Stimulated activated CD8-positive, alpha-beta memory T cell treated with anti-CD3 and anti-CD28 coated beads, Interleukin-4, amount 100 ng/mL, for 1 hour (primary cell): ENCODE data around the gene MORF4L1.
"Not testable (repeated sequence)": the region's sequence is repeated elsewhere in the genome, so short reads cannot be mapped to it uniquely, and the experiment has no call there.

ENCODE experiments used
- DNase-seq, 2 donors: peaks; one replicate each; pipeline ENCODE4 v3.0.0-alpha.2; 2020; ENCODE audit warnings: low read depth in 2 of 2, low spot score in 1 of 2

The MORF4L1 gene

GRCh38 chr15:78900819-78901533, 28.3 kb downstream of the MORF4L1 start:
- DNase-seq = not testable (repeated sequence)

GRCh38 chr15:78902281-78903032, 29.8 kb downstream of the MORF4L1 start:
- not testable (repeated sequence) for DNase-seq

GRCh38 chr15:78904599-78905358, 32.1 kb downstream of the MORF4L1 start:
- no peak for DNase-seq

GRCh38 chr15:78906316-78906620, 33.6 kb downstream of the MORF4L1 start:
- DNase-seq = no peak

- no peak for DNase-seq
Measured at GRCh38 chr15:78907577-78907976, 34.9 kb downstream of the MORF4L1 start.

GRCh38 chr15:78909160-78909695, 36.5 kb downstream of the MORF4L1 start:
- DNase-seq = no peak

- no peak for DNase-seq
Measured at GRCh38 chr15:78909791-78910228, 37.1 kb downstream of the MORF4L1 start.

- DNase-seq = no peak
Measured at GRCh38 chr15:78910271-78910670, 37.6 kb downstream of the MORF4L1 start.

GRCh38 chr15:78912316-78912715, 39.6 kb downstream of the MORF4L1 start:
- DNase-seq = no peak

GRCh38 chr15:78913012-78913411, 40.3 kb downstream of the MORF4L1 start:
- no peak for DNase-seq

GRCh38 chr15:78914027-78914764, 41.5 kb downstream of the MORF4L1 start:
- DNase-seq = no peak

- DNase-seq = no peak
Measured at GRCh38 chr15:78915341-78916087, 42.8 kb downstream of the MORF4L1 start.

GRCh38 chr15:78916088-78916487, 43.4 kb downstream of the MORF4L1 start:
- no peak for DNase-seq

- no peak for DNase-seq
Measured at GRCh38 chr15:78917888-78918287, 45.2 kb downstream of the MORF4L1 start.

- no peak for DNase-seq
Measured at GRCh38 chr15:78921517-78921916, 48.8 kb downstream of the MORF4L1 start.

- no peak for DNase-seq
Measured at GRCh38 chr15:78921940-78922339, 49.2 kb downstream of the MORF4L1 start.

GRCh38 chr15:78922527-78922926, 49.8 kb downstream of the MORF4L1 start:
- no peak for DNase-seq

- DNase-seq = no peak
Measured at GRCh38 chr15:78923015-78923414, 50.3 kb downstream of the MORF4L1 start.

GRCh38 chr15:78923480-78924360, 51.0 kb downstream of the MORF4L1 start:
- no peak for DNase-seq
